Stimulated activated CD8-positive, alpha-beta memory T cell treated with anti-CD3 and anti-CD28 coated beads, Interleukin-12 subunit alpha, Interleukin-12 subunit beta, amount 100 ng/mL, for 24 hours (primary cell): Measurements from ENCODE around the gene DYRK1A.

Source experiments
- DNase-seq: peaks from one replicate; pipeline ENCODE4 v3.0.0-alpha.2; 2020; ENCODE audit errors: extremely low read depth

The DYRK1A gene

DNA sequence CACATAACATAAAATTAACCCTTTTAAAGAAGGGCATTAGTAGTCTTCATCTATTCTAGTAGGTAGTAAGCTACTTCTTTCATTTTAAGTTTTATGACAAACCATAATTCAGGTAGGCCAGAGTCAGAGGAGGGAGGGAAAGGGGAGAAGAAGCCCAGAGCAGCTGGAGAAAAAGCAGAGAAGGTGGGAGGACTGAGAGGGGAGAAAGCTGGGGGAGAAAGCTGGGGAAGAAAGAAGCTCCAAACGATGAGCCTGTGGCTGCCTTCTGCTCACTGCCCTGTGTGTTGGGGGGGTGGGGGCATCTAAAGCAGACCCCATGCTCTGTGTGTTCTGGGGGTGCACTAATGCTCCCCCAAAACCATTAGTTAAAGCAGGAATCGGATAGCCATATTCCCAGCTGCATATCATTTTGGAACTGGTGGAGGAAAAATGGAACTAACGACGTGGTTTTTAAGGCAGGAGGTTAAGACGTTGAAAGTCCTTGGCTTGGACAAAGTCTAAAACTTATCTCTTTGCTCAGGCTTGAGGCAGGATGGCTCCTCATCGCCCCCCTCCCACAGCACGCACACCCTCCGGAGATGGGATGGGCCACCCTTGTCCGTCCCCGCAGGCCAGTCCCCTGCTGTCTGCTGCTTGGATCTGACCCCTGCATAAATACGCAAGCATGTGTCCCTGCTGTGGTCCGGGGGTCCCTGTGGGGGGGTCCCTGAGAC, 184.2 kb downstream of the DYRK1A start:
- no peak for DNase-seq

DNA sequence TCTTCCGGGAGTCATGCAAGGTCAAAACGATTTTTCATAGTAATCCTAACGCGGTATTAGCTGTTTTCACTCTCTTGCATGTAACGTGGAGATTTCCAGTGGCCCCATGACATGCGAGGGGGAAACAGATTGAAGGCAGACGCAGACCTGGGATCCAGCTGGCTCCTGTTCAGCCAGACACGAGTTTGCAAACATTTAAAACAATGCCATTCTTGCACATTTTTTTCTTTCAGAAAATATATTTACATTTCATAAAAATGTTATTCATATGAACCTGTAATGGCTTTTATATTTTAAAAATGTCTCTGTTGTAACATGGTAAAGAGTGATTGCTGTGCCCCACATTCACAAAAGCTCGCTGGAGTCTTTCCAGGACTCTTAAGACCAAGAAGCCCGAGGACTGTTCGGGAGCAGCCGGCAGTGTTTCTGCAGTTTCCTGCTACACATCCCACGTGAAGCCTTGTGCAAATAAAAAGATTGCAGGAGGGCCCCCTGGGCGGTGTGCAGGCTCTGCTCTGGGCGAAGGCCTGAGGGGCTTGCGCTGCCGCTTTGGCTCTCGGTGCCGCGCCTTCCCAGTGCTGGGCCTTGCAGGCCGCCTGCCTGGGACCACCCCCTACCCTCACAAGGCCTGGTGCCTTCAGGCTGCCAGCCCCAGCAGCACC, 184.9 kb downstream of the DYRK1A start:
- DNase-seq: no peak

DNA sequence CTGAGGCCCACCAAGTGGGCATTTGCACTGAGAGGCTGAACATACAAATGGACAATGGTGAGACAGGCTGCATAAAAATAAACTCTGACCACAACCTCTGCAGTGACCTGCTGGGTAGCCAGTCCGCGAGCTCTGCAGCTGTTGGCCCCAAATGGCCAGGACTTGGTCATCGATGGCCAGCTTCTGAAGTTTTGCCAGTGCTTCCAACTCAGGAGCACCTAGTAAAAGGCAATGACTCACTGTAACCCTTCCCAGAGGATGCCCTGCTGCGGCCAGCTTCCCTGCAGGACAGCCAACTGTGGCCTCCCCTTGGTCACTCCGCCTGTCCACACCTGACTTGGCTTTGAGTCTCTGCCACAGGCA, 185.4 kb downstream of the DYRK1A start:
- DNase-seq: no peak

DNA sequence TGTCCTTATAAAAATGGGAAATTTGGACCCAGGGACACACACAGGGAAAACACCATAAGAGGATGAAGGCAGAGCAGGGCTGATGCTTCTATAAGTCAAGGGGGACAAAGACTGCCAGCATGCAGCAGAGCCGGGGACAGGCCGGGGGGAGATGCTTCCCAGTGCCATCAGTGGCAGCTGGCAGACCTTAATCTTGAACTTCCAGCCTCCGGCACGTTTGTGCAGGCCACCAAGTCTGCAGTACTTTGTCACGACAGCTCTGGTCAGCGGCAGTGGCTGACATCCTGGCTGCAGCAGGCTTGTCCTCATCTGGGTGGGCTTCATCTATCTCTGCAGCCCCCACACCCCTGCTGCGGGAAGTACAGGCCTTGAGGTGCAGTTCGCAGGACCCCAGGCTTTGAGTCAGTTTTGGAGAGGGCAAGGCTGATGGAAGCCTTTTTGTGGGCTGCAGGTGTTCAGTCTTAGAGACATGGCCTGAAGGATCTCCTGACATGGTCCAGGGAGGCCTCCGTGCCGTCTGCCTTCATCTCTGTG, 186.0 kb downstream of the DYRK1A start:
- DNase-seq: no peak

DNA sequence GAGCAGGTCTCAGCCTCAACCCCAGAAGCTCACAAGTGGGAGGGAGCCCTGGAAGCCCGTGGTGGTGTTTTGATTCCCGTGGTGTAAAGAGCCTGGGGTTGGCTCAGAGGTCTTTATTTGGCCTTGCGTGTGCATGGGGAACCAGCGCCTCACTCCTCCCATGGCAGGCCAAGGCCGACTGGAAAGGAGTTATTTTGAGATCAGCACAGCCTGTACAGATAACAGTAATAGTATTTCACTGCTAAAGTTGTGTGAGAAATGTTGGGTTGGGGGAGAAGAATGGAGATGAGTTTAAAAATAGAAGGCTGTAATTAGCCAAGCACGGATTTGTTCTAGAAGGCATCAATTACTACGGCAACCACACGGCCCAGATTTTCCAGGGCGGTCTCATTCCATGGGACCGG, 186.5 kb downstream of the DYRK1A start:
- DNase-seq: no peak

DNA sequence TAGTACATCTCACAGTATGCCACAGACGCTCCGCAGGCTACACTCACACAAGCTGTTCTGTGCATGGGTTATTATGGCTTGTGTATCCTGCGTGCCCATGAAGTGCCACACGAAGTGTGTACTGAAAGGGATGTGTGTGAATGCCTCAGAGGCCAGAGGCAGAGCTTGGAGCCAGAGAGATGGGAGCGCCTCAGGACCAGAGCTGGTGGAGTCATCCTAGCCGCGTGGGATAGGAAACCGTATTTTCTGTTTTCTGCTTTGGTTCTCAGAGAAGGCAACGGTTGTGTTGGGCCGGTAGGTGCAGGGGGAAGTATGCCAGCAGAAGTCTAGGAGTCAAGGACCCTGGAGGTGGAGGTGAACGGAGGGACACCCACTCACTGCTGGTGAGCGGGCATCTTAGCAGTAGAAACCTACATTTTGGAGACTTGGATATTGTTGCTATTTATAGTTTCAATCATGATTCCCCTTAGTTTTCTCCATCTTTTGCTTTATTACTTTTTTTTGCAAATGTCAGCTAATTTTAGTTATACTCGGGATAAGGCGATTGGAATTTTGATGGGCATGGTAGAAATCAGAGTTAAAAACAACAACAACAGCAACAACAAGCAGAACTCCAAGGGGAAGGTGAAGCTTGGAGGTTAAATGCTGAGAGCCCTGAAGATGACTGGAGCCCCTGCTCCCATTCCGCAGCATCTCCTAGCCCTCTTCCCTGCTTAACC, 188.2 kb downstream of the DYRK1A start:
- no peak for DNase-seq

DNA sequence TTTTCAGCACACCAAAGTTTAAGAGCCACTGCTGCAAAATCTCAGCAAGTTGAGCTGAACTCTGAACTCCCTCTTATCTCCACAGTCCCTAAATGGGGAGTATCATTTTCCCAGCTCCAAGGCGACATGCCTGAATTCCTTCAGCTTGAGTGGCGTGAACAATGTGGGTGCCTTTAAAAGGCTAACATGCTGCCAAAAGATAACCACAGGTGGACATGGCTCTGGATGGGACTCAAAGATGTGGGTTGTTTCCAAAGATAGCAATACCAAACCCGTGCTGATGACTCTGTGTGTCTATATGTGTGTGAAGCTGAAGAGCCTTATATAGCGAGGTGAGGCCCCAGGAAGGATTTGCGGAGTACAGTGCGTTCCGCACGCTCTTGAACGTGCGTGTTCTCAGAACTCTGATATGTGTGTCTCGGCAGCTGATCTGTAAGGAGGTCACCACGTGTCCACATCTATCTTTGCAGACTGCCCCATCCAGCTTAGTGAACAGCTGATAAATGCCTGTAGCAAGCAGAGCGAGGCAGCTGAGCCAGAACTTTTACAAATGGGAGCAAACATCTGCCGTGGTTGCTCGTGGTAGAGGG, 189.2 kb downstream of the DYRK1A start:
- no peak for DNase-seq

DNA sequence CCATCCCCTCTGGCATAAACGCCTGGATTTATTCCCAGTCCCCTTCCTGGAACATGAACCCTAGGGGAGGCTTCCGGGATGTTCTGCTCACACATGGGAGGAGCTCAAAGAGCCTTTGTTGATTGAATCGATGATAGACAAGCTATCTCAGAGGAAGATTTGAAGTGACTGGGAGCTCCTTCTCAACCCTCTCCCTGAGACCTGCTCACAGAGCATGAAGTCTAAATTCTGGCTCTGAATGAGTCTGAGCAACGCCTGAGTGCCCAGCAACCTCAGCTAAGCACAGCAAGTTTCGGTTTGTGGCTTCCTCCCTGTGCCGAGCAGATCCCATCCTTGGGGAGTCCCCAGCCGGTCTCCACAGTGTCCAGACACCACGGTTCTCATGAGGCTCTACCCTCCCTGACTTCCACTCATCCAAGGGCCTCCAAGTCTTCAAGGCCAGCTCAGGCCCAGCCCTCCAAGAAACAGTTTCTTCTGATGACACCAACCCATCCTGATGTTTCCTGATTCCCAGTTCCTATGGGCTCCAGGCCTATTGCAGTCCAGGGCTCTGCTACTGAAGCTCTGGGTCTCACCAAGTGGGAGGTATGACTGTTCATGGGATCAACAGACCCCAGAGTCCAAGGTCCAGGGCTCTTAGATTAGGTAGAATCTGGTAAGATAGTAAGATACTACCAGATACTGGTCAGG, 190.8 kb downstream of the DYRK1A start:
- no peak for DNase-seq

DNA sequence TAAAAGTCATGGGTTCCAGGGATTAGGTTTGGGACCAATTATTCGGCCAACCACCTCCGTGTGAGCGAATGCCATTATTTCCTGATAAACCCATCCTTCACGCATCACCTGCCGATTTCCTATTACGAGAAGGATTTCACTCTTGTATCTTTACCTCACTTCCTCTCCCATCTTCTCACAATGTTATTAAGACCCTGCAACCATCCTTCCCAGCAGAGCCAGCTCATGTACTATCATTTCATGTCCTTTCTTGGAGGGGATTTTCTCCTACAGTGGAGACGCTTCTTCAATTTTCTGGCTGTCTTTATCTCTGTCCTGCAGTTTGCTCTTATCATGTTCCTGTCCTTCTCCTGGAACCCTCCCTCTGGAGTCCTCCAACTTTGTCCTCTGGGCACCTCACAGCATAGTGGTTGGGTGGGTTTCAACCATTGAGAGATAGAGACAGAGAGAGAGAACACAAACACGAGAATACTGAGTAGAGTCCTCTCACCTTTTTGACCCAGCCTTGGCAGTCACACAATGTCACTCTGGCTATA, 192.2 kb downstream of the DYRK1A start:
- DNase-seq: no peak

DNA sequence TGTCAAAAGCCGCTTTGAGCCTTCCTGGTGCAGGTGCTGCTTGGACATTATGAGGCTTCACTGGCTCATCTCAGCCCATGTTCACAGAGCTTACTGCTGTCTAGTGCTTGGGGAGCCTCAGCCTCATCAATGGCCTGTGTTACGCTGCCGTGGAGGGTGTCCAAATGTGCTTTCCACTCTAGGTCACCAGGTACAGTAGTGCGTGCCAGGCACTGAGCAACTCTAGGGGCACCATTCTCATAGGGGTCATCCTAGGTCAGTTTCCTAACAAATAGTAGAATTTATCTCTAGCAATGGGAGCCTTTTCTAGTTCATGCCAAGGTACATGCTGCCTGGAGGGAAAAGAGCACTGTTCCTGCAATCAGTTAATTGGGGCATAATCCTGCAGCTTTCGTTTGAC, 193.8 kb downstream of the DYRK1A start:
- no peak for DNase-seq

DNA sequence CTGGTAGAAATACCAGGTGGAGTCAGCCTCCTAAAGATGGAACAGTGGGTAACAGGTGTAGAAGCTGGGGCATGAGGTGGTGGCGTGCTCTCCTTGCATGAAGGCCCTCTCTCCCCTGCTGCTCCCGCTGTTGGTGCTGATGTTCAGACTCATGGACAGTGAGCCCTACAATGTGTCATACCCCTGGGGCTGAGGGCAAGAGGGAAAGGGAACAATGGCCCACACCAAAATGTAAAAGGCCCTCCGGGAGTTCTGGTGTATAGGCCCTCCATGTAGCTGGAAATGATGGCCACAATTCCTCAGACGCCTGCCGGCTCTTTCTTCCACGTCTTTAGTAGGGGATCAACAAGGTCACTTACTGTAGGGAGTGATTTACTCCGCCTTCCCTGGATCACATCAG, 194.9 kb downstream of the DYRK1A start:
- DNase-seq: no peak

DNA sequence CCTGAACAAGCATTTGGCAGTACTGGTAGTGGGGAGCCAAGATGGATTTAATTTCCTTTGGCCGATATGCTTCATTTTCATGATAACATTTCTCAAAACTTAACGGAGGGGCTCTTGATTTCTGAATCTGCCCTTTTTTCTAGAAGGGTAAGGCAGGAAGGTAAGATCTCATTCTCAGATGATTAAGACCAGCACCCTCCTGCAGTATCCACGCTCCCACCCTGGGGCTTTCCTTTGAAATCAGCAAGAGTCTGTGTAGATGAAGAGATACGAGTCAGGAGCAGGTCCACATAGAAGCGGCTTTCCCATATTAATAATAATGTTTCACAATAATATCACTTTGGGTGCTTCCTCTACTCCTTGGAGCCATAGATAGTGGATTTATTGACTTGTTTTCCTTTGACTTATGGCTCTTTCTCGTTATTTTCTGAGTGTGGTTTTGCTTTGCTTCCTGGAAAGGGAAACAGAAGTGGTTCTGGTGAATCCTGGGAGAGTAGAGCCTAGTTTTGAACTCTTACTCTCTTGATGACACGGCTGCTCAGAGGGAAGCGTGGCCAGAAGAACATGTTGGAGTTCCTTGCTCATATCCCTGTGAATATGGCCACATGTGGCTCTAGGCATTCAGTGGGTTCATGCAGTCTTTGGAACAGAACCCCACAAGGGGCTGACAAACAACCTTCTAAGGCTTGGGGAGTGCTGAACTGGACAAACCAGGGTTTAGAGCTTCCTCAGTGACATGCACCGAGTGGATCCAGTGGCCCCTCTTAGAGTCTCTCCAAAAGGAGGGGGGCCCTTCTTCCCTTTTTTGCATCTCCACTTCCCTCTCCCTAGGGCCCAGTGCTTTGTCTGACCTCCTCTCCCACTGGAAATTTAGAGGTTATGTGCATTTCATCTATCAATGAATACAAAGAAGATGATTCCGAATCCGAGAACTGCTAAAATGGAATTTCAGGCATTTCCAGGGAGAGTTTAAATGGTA, 195.7 kb downstream of the DYRK1A start:
- no peak for DNase-seq

DNA sequence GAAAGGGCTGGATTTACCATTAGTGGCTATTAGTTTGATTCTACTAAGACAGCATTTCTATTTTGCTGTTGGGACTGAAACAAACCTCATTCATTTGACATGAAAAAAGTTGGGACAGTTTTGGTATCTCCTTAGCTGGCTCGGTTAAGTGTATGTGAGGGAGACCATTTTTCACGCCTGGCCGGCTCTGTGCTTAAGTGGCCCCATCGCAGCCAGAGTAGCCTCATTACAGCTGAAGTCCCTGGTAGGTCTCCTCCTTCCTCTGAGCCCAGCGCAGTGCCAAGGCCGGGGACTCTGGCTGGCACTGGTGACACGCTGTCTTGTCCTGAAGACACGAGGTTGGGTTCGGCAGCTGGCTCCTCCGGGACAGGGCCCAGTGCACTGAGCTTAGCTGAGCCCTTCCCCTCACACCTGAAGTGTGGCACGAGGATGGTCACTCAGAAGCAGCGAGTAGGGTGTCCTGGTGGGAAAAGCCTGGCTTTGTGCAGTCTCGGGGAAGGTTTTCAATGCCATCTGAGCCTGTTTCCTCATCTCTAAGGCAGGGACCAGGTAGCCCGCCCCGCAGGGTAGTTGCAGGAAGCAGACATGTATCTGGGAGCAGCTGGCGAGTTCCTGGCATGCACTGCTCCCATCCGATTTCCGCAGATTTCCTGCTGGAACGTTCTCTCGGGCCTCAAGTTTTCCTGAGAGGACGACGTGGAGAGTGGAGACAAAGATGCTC, 196.5 kb downstream of the DYRK1A start:
- no peak for DNase-seq

DNA sequence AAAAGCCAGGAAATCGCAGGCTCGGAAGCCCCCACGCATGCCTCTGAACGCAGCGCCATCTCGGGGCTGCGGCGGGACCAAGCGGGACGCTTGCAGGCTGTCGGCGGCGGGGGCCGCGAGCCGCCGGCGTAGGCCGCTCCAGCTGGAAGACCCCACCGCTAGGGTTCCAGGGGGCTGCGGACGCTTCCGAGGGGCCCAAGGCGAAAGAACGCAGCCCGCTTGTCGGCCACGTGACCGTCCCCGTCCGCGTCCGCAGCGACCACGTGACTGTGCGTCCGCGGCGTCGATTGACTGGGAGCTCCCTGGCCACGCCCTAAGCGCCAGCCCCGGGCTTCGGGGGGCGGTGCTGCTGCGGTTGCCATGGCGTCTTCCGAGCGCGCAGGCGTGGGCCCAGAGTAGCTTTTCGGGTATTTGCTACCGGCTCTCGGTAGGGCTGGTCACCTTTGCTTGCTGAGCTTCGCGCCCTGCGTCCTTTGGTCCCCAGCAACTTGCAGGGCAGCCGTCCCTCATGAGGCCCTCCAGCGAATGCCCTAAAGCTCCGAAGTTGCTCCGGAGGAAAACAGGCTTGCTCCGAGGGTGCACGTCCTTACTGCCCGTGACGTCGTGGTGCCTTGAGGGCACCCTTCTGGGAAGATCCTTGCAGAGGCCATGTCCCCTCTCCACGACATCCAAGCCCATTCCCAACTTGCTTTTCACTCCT, 197.2 kb downstream of the DYRK1A start:
- peak; percentile 85 for DNase-seq

DNA sequence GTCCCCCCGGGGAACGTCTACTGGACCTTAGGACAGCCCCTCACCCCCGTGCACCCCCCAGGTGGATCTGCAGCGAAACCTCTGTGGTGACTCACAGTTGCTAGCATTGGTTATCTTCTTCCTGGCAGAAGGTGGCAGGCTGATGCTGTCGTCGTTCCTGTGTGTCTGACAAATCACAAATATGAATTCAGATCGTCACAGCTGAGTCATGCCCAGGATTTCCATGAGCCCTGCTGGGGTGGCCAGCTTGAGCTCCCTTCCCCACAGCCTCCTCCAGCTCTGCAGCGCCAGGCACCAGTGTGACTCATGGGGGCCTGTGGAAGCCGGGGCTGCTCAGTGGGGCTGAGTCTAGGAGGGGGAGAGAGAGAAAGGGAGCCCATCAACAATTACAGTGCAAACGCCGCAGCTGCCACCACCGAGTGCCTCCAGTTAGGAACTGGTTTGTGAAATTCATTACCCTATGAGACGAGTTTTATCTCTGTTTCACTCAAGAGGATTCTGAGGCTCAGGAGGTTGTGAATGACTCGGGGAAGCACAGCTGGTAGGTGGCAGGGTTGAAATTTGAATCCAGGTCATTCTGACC, 197.9 kb downstream of the DYRK1A start:
- DNase-seq: peak; percentile 82

DNA sequence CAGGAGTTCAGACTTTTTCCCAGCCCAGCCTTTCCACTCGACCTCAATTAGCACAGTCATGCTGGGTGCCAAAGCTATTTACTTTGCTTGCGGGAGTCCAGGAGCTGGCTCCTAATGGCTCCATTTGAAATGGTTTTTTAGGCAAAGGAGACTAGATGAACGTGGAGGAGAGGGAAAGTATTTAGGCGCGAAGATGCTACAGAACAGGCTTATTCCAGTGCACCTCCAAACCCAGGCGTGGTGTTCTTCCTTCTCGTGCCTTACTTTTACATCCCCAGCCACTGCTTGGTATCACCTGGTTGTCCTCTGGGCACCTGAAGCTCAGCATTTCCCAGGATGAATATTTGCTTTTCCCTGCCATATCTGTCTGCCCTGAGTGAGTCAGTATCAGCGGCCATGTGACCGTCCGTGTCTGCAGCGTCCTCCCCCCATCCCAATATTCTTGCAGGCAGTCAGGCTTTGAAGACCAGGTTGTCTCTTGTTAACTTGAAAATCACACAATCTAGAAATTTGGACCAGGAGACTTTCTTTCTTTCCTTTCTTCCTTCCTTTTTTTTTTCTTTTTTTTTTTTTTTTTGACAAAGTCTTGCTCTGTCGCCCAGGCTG, 198.5 kb downstream of the DYRK1A start:
- no peak for DNase-seq

DNA sequence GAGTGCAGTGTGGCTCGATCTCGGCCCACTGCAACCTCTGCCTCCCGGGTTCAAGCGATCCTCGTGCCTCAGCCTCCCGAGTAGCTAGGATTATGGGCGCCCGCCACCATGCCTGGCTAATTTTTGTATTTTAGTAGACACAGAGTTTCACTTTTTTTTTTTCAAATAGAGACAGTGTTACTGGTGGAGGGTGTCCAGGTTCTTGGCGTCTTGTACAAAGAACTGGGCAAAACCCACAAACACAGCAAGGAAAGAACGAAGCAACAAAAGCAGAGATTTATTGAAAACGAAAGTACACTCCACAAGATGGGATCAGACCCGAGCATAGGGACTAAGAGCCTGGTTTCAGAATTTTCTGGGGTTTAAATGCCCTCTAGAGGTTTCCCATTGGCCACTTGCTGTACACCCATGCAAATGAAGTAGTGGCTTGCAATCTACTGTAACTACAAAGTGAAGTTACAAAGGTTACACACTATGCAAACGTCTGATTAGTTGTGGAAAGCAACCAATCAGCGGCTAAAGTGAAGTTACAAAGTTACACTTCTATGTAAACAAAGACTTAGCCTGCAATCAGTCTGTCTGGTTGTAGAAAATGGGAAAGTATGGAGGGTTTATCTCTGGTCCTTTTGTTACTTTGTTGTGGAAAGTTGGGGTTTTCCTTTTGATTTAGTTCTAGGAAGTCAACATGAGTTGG, 199.1 kb downstream of the DYRK1A start:
- no peak for DNase-seq
